T-cell (primary cell): ENCODE data around the gene NCOR2. TPM values are rescaled to one million over a fixed set of nuclear protein-coding genes. Genes with fewer than 3 reads are reported as not detected.

Source experiments
- ATAC-seq, 4 experiments: fragments of 200-7000 bp in 3 of 4; fragments of 150-1000 bp in 1 of 4; cut with Tn5 transposase; replicated peaks in 1 of 4; 1 replicate in 3 of 4; 2 replicates in 1 of 4; pipeline ENCODE4 v1.10.0; 2021; ENCODE audit warnings: moderate library complexity in 3 of 4, mild to moderate bottlenecking in 2 of 4, moderate number of reproducible peaks in 1 of 4
- CTCF ChIA-PET, 2 donors: fragments of 300-600 bp; sonication (Branson Sonifier 250); formaldehyde crosslinking; loops; one replicate each; lab custom pipeline; 2022; ENCODE audit warnings: antibody characterized with exemption in 2 of 2; lab: Charles Lee
- POLR2A ChIA-PET, 2 donors: fragments of 300-600 bp; sonication (Branson Sonifier 250); formaldehyde crosslinking; loops; one replicate each; lab custom pipeline; 2022; ENCODE audit warnings: antibody characterized with exemption in 2 of 2; lab: Charles Lee
- DNase-seq, 35 experiments: peaks; one replicate each; pipeline versions ENCODE4 v3.0.0 to v3.0.0-alpha.2; 2013 to 2023
- H3K27ac ChIP-seq: one replicate; pipeline ENCODE4 v1.5.1; 2013; ENCODE audit warnings: low read length
- H3K27me3 ChIP-seq, 2 experiments: replicated peaks in 1 of 2; 1 replicate in 1 of 2; 2 replicates in 1 of 2; pipeline versions ENCODE4 v1.6.1 to v1.7.0; 2013; ENCODE audit warnings: low read length in 1 of 2, mixed read lengths in 1 of 2; ENCODE audit not compliant: control insufficient read depth in 2 of 2, insufficient read depth in 2 of 2; ENCODE audit errors: extremely low read depth in 1 of 2
- H3K36me3 ChIP-seq, 2 donors: 1 replicate in 1 of 2; 2 replicates in 1 of 2; pipeline versions ENCODE4 v1.6.1 to v1.7.0; 2013; ENCODE audit warnings: low read length in 1 of 2; ENCODE audit not compliant: control insufficient read depth in 2 of 2, insufficient read depth in 1 of 2; ENCODE audit errors: extremely low read depth in 1 of 2
- H3K4me1 ChIP-seq, 2 experiments: 1 replicate in 1 of 2; 2 replicates in 1 of 2; pipeline versions ENCODE4 v1.6.1 to v1.7.0; 2013; ENCODE audit warnings: low read length in 2 of 2, mixed read lengths in 1 of 2; ENCODE audit not compliant: insufficient read depth in 2 of 2, control insufficient read depth in 1 of 2; ENCODE audit errors: extremely low read depth in 1 of 2
- H3K4me3 ChIP-seq, 2 donors: 1 replicate in 1 of 2; 2 replicates in 1 of 2; pipeline versions ENCODE4 v1.5.1 to v1.7.0; 2013; ENCODE audit warnings: mild to moderate bottlenecking in 2 of 2, low read length in 1 of 2, moderate library complexity in 1 of 2; ENCODE audit not compliant: control insufficient read depth in 1 of 2; ENCODE audit errors: extremely low read depth in 1 of 2
- H3K9me3 ChIP-seq: 2 replicates; pipeline ENCODE4 v1.7.0; 2013
- H3K27ac Mint-ChIP-seq, 2 donors: one replicate each; pipeline ENCODE4 v1.8.0; 2020 to 2021; ENCODE audit warnings: mild to moderate bottlenecking in 2 of 2, mixed read lengths in 2 of 2
- H3K27me3 Mint-ChIP-seq, 2 donors: one replicate each; pipeline ENCODE4 v1.8.0; 2021 to 2022; ENCODE audit warnings: mixed read lengths in 2 of 2
- H3K36me3 Mint-ChIP-seq: one replicate; pipeline ENCODE4 v1.8.0; 2021; ENCODE audit warnings: mixed read lengths
- H3K4me1 Mint-ChIP-seq, 3 donors: one replicate each; pipeline ENCODE4 v1.8.0; 2020 to 2022; ENCODE audit warnings: mixed read lengths in 3 of 3, mild to moderate bottlenecking in 1 of 3
- H3K4me3 Mint-ChIP-seq, 3 donors: one replicate each; pipeline ENCODE4 v1.8.0; 2020 to 2022; ENCODE audit warnings: mild to moderate bottlenecking in 3 of 3, mixed read lengths in 3 of 3, moderate library complexity in 3 of 3
- H3K9me3 Mint-ChIP-seq, 3 donors: one replicate each; pipeline ENCODE4 v1.8.0; 2020 to 2022; ENCODE audit warnings: mixed read lengths in 3 of 3
- WGBS: methylation state at CpG from one replicate; pipeline ENCODE4 v1.1.5; 2013; ENCODE audit warnings: missing lambda C conversion rate; ENCODE audit not compliant: insufficient coverage; 5-methylcytosine and 5-hydroxymethylcytosine counted together
- total RNA-seq, 35 experiments: library from RNA in 6 of 35; stranded (reverse) in 6 of 35; fragments of 120-200 nt in 1 of 35; gene quantifications; one replicate each; pipeline versions ENCODE4 v1.2.1 to v1.2.4 and lab custom pipeline; 2013 to 2026

The NCOR2 gene
- total RNA-seq, 5 donors from 2014 or later (not counting 1 experiment from before 2014, with no cell fraction given), result 108 to 140 (median 127) TPM

- WGBS, result 100% methylated on average over 1 of the region's 5 CpGs
- Mint-ChIP-seq H3K4me1 (no peaks in the 10 kb centered on the region), H3K27ac (no peak overlapping the region), H3K4me3 (no peak overlapping the region), H3K27me3 (no peaks in the 10 kb centered on the region), H3K36me3 (no peaks in the 10 kb centered on the region), H3K9me3 (peaks cover 0 to 4% (median 4%) of the 10 kb centered on the region in 3 donors)
- Histone ChIP-seq H3K27me3 (no peaks in the 10 kb centered on the region), H3K36me3 (no peaks in the 10 kb centered on the region), H3K9me3 (no peaks in the 10 kb centered on the region), H3K4me3 (no peak overlapping the region), H3K27ac (no peak overlapping the region), H3K4me1 (no peaks in the 10 kb centered on the region)
- DNase-seq (no peak), ATAC-seq (no peak)
- ChIA-PET CTCF (no interaction called here), POLR2A (no interaction called here)
These were observed 12.6 kb upstream of the NCOR2 start for GRCh38 chr12:124579921-124580517.

GRCh38 chr12:124578854-124579253, 11.4 kb upstream of the NCOR2 start:
- Histone ChIP-seq H3K27ac (no peak overlapping the region), H3K4me3 (no peak overlapping the region), H3K36me3 (no peaks in the 10 kb centered on the region), H3K27me3 (no peaks in the 10 kb centered on the region), H3K9me3 (no peaks in the 10 kb centered on the region), H3K4me1 (no peaks in the 10 kb centered on the region)
- ATAC-seq (no peak), DNase-seq (no peak)
- Mint-ChIP-seq H3K4me1 (no peaks in the 10 kb centered on the region), H3K4me3 (no peak overlapping the region), H3K9me3 (peaks cover 0 to 4% (median 4%) of the 10 kb centered on the region in 3 donors), H3K27me3 (no peaks in the 10 kb centered on the region), H3K27ac (no peak overlapping the region), H3K36me3 (no peaks in the 10 kb centered on the region)
- CTCF ChIA-PET, result no interaction called here
- POLR2A ChIA-PET, result no interaction called here
- 90% methylated on average over 2 of the region's 3 CpGs for WGBS

- H3K4me3 Mint-ChIP-seq, result no peak overlapping the region
- H3K27me3 Mint-ChIP-seq, result no peaks in the 10 kb centered on the region
- no peak for ATAC-seq
- H3K9me3 Mint-ChIP-seq, result peaks cover 0 to 4% (median 4%) of the 10 kb centered on the region in 3 donors
- no peak overlapping the region for H3K27ac ChIP-seq
- H3K9me3 ChIP-seq, result no peaks in the 10 kb centered on the region
- no peak overlapping the region for H3K27ac Mint-ChIP-seq
- no peak overlapping the region for H3K4me3 ChIP-seq
- H3K4me1 ChIP-seq, result no peaks in the 10 kb centered on the region
- no peaks in the 10 kb centered on the region for H3K36me3 Mint-ChIP-seq
- H3K36me3 ChIP-seq, result no peaks in the 10 kb centered on the region
- CTCF ChIA-PET, result no interaction called here
- WGBS, result 77% methylated on average over 4 of the region's 8 CpGs
- no peak for DNase-seq
- no peaks in the 10 kb centered on the region for H3K27me3 ChIP-seq
- no peaks in the 10 kb centered on the region for H3K4me1 Mint-ChIP-seq
- POLR2A ChIA-PET, result no interaction called here
These were observed 11.0 kb upstream of the NCOR2 start for GRCh38 chr12:124578445-124578844.

- no peaks in the 10 kb centered on the region for H3K36me3 ChIP-seq
- POLR2A ChIA-PET, result no interaction called here
- no peaks in the 10 kb centered on the region for H3K4me1 ChIP-seq
- WGBS, result 87% methylated on average over 13 of the region's 13 CpGs
- no peak overlapping the region for H3K4me3 ChIP-seq
- Mint-ChIP-seq H3K27me3 (no peaks in the 10 kb centered on the region), H3K36me3 (no peaks in the 10 kb centered on the region), H3K9me3 (peaks cover 0 to 4% (median 4%) of the 10 kb centered on the region in 3 donors), H3K27ac (no peak overlapping the region), H3K4me1 (no peaks in the 10 kb centered on the region), H3K4me3 (no peak overlapping the region)
- no peaks in the 10 kb centered on the region for H3K27me3 ChIP-seq
- no peak overlapping the region for H3K27ac ChIP-seq
- CTCF ChIA-PET, result no interaction called here
- DNase-seq (no peak), ATAC-seq (no peak)
- no peaks in the 10 kb centered on the region for H3K9me3 ChIP-seq
These were observed 10.6 kb upstream of the NCOR2 start for GRCh38 chr12:124577986-124578385.

GRCh38 chr12:124577374-124577773, 10.0 kb upstream of the NCOR2 start:
- WGBS, result 96% methylated on average over 8 of the region's 8 CpGs
- DNase-seq (no peak), ATAC-seq (no peak)
- POLR2A ChIA-PET, result no interaction called here
- Mint-ChIP-seq H3K27ac (no peak overlapping the region), H3K4me3 (no peak overlapping the region), H3K4me1 (no peaks in the 10 kb centered on the region), H3K9me3 (peaks cover 0 to 4% (median 4%) of the 10 kb centered on the region in 3 donors), H3K27me3 (no peaks in the 10 kb centered on the region), H3K36me3 (no peaks in the 10 kb centered on the region)
- no peaks in the 10 kb centered on the region for H3K27me3 ChIP-seq
- no peaks in the 10 kb centered on the region for H3K4me1 ChIP-seq
- H3K9me3 ChIP-seq, result no peaks in the 10 kb centered on the region
- no peak overlapping the region for H3K27ac ChIP-seq
- no peak overlapping the region for H3K4me3 ChIP-seq
- CTCF ChIA-PET, result no interaction called here
- no peaks in the 10 kb centered on the region for H3K36me3 ChIP-seq

- Histone ChIP-seq H3K9me3 (no peaks in the 10 kb centered on the region), H3K4me3 (no peak overlapping the region), H3K27me3 (no peaks in the 10 kb centered on the region), H3K27ac (no peak overlapping the region), H3K4me1 (no peaks in the 10 kb centered on the region), H3K36me3 (no peaks in the 10 kb centered on the region)
- no peaks in the 10 kb centered on the region for H3K27me3 Mint-ChIP-seq
- CTCF ChIA-PET, result no interaction called here
- POLR2A ChIA-PET, result no interaction called here
- WGBS, result 90% methylated on average over 6 of the region's 8 CpGs
- H3K4me3 Mint-ChIP-seq, result no peak overlapping the region
- H3K9me3 Mint-ChIP-seq, result peaks cover 0 to 4% (median 4%) of the 10 kb centered on the region in 3 donors
- no peaks in the 10 kb centered on the region for H3K36me3 Mint-ChIP-seq
- H3K4me1 Mint-ChIP-seq, result no peaks in the 10 kb centered on the region
- no peak overlapping the region for H3K27ac Mint-ChIP-seq
- ATAC-seq (no peak), DNase-seq (no peak)
These were observed 8.7 kb upstream of the NCOR2 start for GRCh38 chr12:124576061-124576650.
